GM12892 (cell line): ENCODE results near the gene SLC22A6.

Source experiments
- POLR2A ChIP-seq: IDR thresholded peaks from 2 replicates; pipeline ENCODE4 v1.6.1; 2011; ENCODE audit warnings: low read depth, low read length, control low read depth
- TAF1 ChIP-seq: IDR thresholded peaks from 2 replicates; pipeline ENCODE4 v1.6.1; 2011; ENCODE audit warnings: low read depth, mild to moderate bottlenecking, control low read depth, low read length, borderline replicate concordance

DNA sequence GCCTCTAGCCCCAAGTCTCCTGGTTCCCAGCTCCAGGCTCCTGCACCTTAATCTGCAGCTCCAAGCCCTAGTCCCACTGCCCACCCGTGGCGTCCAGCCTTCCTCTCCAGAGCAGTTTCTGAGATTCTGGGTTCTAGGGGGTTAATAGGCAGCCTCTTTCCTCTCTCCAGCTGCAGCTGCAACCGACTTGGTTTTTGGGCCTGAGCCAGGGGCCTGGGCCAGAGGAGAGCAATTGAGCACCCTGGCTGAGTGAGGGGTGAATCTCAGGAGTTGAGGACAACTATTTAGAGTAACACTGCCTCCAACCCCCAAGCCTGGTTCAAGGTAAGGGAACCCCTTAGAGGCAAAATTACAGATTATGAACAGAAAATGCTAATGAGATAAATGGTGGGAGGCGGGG, 54.6 kb downstream of the SLC22A6 start:
- TF ChIP-seq TAF1 (no peak), POLR2A (no peak)
